Smooth muscle cell (in vitro differentiated cells): ENCODE measurements around the gene ENHO. TPM values are rescaled to one million over a fixed set of nuclear protein-coding genes. Genes with fewer than 3 reads are reported as not detected.

ENCODE experiments used
- DNase-seq: peaks from one replicate; lab custom pipeline; 2025; ENCODE audit not compliant: unreplicated experiment; lab: John Stamatoyannopoulos, UW
- H2AFZ ChIP-seq: fragments of 200-600 bp; sonication (generic); 2 replicates; pipeline ENCODE4 v1.6.0; 2016; ENCODE audit warnings: antibody characterized with exemption, low read depth, mild to moderate bottlenecking
- H3F3A ChIP-seq: fragments of 200-600 bp; sonication (generic); 2 replicates; pipeline ENCODE4 v1.6.0; 2017; ENCODE audit warnings: antibody characterized with exemption, low read depth
- H3K27ac ChIP-seq: fragments of 200-600 bp; sonication (generic); 2 replicates; pipeline ENCODE4 v1.5.1; 2016; ENCODE audit warnings: low read depth, mild to moderate bottlenecking
- H3K27me3 ChIP-seq: fragments of 200-600 bp; sonication (generic); 2 replicates; pipeline ENCODE4 v1.6.1; 2016; ENCODE audit warnings: low read depth, mild to moderate bottlenecking
- H3K36me3 ChIP-seq: fragments of 200-600 bp; sonication (generic); 2 replicates; pipeline ENCODE4 v1.5.1; 2016; ENCODE audit warnings: low read depth
- H3K4me1 ChIP-seq: fragments of 200-600 bp; sonication (generic); 2 replicates; pipeline ENCODE4 v1.5.1; 2016; ENCODE audit warnings: low read depth
- H3K4me2 ChIP-seq: fragments of 200-600 bp; sonication (generic); 2 replicates; pipeline ENCODE4 v1.6.0; 2016; ENCODE audit warnings: mild to moderate bottlenecking
- H3K4me3 ChIP-seq: fragments of 200-600 bp; sonication (generic); 2 replicates; pipeline ENCODE4 v1.5.1; 2016; ENCODE audit warnings: mild to moderate bottlenecking
- H3K79me2 ChIP-seq: fragments of 200-600 bp; sonication (generic); 2 replicates; pipeline ENCODE4 v1.6.0; 2016; ENCODE audit warnings: low read depth, mild to moderate bottlenecking
- H3K9ac ChIP-seq: fragments of 200-600 bp; sonication (generic); 2 replicates; pipeline ENCODE4 v1.6.0; 2016; ENCODE audit warnings: low read depth
- H3K9me3 ChIP-seq: fragments of 200-600 bp; sonication (generic); replicated peaks from 2 replicates; pipeline ENCODE4 v1.5.1; 2016; ENCODE audit warnings: low read depth
- H4K20me1 ChIP-seq: fragments of 200-600 bp; sonication (generic); 2 replicates; pipeline ENCODE4 v1.6.0; 2016; ENCODE audit warnings: low read depth
- CTCF ChIP-seq: fragments of 200-600 bp; sonication (generic); IDR thresholded peaks from 2 replicates; pipeline ENCODE4 v1.5.1; 2017; ENCODE audit warnings: borderline replicate concordance, mild to moderate bottlenecking, antibody characterized with exemption; ENCODE audit not compliant: insufficient read depth, poor library complexity, severe bottlenecking
- WGBS: methylation state at CpG from one replicate; pipeline ENCODE4 v1.1.7; 2016; ENCODE audit warnings: low lambda C conversion rate; 5-methylcytosine and 5-hydroxymethylcytosine counted together
- polyA plus RNA-seq: library from polyadenylated mRNA; unstranded; fragments of >200 nt; fragmentation: Nextera tagmentation; extraction: Ambion mirVana; gene quantifications from 2 replicates; pipeline ENCODE4 v1.2.1, GENCODE V29; 2016
- total RNA-seq: library from RNA; depleted of rRNA; stranded (reverse); fragments of >200 nt; gene quantifications from 2 replicates; pipeline ENCODE4 v1.2.3, GENCODE V29; 2014

The ENHO gene
- total RNA-seq (not detected in 2 replicates), polyA plus RNA-seq (0.97 and 1.7 TPM in 2 replicates)

- Histone ChIP-seq H2AFZ (peak within 1 kb of the TSS; percentile 84), H3K9ac (no peak within 1 kb of the TSS), H3F3A (no peaks in the 10 kb centered on the region), H4K20me1 (no peaks in the 10 kb centered on the region), H3K4me3 (peak within 1 kb of the TSS; percentile 54), H3K36me3 (no peaks in the 10 kb centered on the region), H3K79me2 (no peaks in the 10 kb centered on the region), H3K27ac (no peak within 1 kb of the TSS), H3K9me3 (no peaks in the 10 kb centered on the region), H3K27me3 (peaks cover 13% of the 10 kb centered on the region), H3K4me1 (no peaks in the 10 kb centered on the region), H3K4me2 (peak within 1 kb of the TSS; percentile 89)
- peak; percentile 84 for DNase-seq
- TF ChIP-seq CTCF, result no peak
- 6% methylated on average over 61 of the region's 63 CpGs for WGBS
Observed at GRCh38 chr9:34522971-34523797, at the start of gene ENHO. ENHO (minus strand) TSS chr9:34522990; CDS start chr9:34521695, 1,295 bp downstream.

- no peak for DNase-seq
- Histone ChIP-seq H3K4me2 (no peak overlapping the region), H3K36me3 (no peaks in the 10 kb centered on the region), H3K4me1 (peaks cover 47% of the 10 kb centered on the region), H3K4me3 (no peak overlapping the region), H3K9ac (no peak overlapping the region), H4K20me1 (peaks cover 6% of the 10 kb centered on the region), H3K27ac (no peak overlapping the region), H3K9me3 (no peaks in the 10 kb centered on the region), H3K79me2 (peaks cover 15% of the 10 kb centered on the region), H3F3A (peaks cover 4% of the 10 kb centered on the region), H2AFZ (no peak overlapping the region), H3K27me3 (no peaks in the 10 kb centered on the region)
- TF ChIP-seq CTCF, result no peak
Observed at GRCh38 chr9:34572092-34572491, 49.3 kb upstream of the ENHO start.

GRCh38 chr9:34571481-34571810 lies 48.7 kb upstream of the ENHO start:
- H2AFZ ChIP-seq, result no peak overlapping the region
- H3K27me3 ChIP-seq, result no peaks in the 10 kb centered on the region
- H3K4me3 ChIP-seq, result no peak overlapping the region

More at GRCh38 chr9:34571481-34571810, 48.7 kb upstream of the ENHO start:
- peaks cover 4% of the 10 kb centered on the region for H3F3A ChIP-seq
- no peak overlapping the region for H3K9ac ChIP-seq
- peaks cover 46% of the 10 kb centered on the region for H3K4me1 ChIP-seq
- no peaks in the 10 kb centered on the region for H3K9me3 ChIP-seq
- H3K27ac ChIP-seq, result no peak overlapping the region
- TF ChIP-seq CTCF, result no peak
- no peak overlapping the region for H3K4me2 ChIP-seq
- no peak for DNase-seq
- H3K36me3 ChIP-seq, result no peaks in the 10 kb centered on the region
- peaks cover 3% of the 10 kb centered on the region for H4K20me1 ChIP-seq
- peaks cover 15% of the 10 kb centered on the region for H3K79me2 ChIP-seq
- WGBS, result 85% methylated on average over 12 of the region's 12 CpGs
